Hindlimb muscle (tissue), 1 donor: ENCODE results near the gene TAGAP. TPM values are rescaled to one million over a fixed set of nuclear protein-coding genes. Genes with fewer than 3 reads are reported as not detected.

Experiments used
- DNase-seq: peaks from one replicate; pipeline ENCODE4 v3.0.0-alpha.2; 2013
- polyA plus RNA-seq: library from polyadenylated mRNA; unstranded; fragments of 120-200 nt; gene quantifications from one replicate; pipeline ENCODE4 v1.2.1, GENCODE V29; 2013; ENCODE audit not compliant: insufficient read length

TAGAP gene
- polyA plus RNA-seq, result 0.77 TPM

GRCh38 chr6:159044899-159045727, at the start of gene TAGAP:
TSS of gene TAGAP (minus strand) at chr6:159044991. CDS start at chr6:159044146, 845 bp downstream.
- DNase-seq, result peak; percentile 66

- DNase-seq, result no peak
These were observed 49.0 kb upstream of the TAGAP start for GRCh38 chr6:159093609-159094443.

GRCh38 chr6:159092631-159093030, 47.8 kb upstream of the TAGAP start:
- no peak for DNase-seq

- DNase-seq, result no peak
These were observed 46.0 kb upstream of the TAGAP start for GRCh38 chr6:159090530-159091480.

GRCh38 chr6:159089909-159090308, 45.1 kb upstream of the TAGAP start:
- no peak for DNase-seq

GRCh38 chr6:159089443-159089842, 44.7 kb upstream of the TAGAP start:
- DNase-seq, result no peak

GRCh38 chr6:159086033-159086618, 41.3 kb upstream of the TAGAP start:
- DNase-seq, result no peak

- DNase-seq, result no peak
These were observed 40.7 kb upstream of the TAGAP start for GRCh38 chr6:159085396-159085895.

GRCh38 chr6:159084493-159085091, 39.8 kb upstream of the TAGAP start:
- no peak for DNase-seq

GRCh38 chr6:159083146-159083545, 38.4 kb upstream of the TAGAP start:
- no peak for DNase-seq

GRCh38 chr6:159082039-159082815, 37.4 kb upstream of the TAGAP start:
- DNase-seq, result no peak

- no peak for DNase-seq
These were observed 35.6 kb upstream of the TAGAP start for GRCh38 chr6:159080217-159080976.

GRCh38 chr6:159079367-159079766, 34.6 kb upstream of the TAGAP start:
- no peak for DNase-seq

GRCh38 chr6:159077123-159077522, 32.3 kb upstream of the TAGAP start:
- no peak for DNase-seq

- DNase-seq, result no peak
These were observed 30.9 kb upstream of the TAGAP start for GRCh38 chr6:159075506-159076228.

- DNase-seq, result no peak
These were observed 30.1 kb upstream of the TAGAP start for GRCh38 chr6:159074876-159075275.

GRCh38 chr6:159074120-159074684, 29.4 kb upstream of the TAGAP start:
- DNase-seq, result peak; percentile 37
